Measurements from ENCODE around the gene SLMAP.

GRCh38 chr3:57841818-57842217 lies 85.7 kb downstream of the SLMAP start:
- TF ChIP-seq POLR2AphosphoS5 (IDR thresholded peaks at IDR 0.05; ENCODE audit: borderline replicate concordance, low read depth, low read length) = no peak
- TF ChIP-seq EZH2 (IDR thresholded peaks at IDR 0.05) = no peak
